GM19372 (cell line): ENCODE data around the gene AHCYL1.

Experiments
- ATAC-seq: cut with Tn5 transposase; IDR thresholded peaks from one replicate; pipeline ENCODE4 v1.9.1; 2021; ENCODE audit warnings: mild to moderate bottlenecking, low read depth, moderate library complexity; ENCODE audit not compliant: unreplicated experiment

AHCYL1 gene

GRCh38 chr1:110059133-110059863 lies 74.7 kb downstream of the AHCYL1 start:
- no peak for ATAC-seq

DNA sequence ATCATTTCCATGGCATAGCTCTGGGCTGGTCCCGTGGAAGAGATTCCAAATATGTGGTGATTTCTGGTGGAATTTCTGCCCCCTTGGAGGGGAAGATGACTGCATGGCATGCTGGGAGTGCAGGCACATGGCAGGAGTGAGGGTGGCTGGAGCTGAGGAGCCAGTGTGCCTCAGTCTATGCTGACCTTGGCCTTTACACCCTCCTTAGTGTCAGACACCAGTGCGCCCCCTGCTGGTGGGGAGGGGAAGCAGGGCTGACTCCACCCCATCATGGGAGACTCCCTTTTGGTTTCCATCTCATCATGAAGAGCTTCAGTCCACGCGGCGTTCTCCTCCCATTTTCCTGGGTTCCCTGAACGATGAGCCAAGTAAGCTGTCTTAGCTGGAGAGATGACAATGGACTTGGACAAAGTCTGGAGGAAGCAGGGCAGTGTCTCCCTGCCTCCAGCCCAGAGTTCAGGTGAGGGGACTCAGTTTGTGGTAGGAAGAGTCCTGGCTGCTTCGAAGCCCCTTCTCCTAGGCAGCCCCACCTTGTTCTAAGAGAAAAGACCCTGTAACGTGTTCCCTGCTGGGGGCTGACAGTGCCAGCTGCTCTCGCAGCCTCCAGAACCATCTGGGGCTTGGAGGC lies 75.6 kb downstream of the AHCYL1 start:
- no peak for ATAC-seq

DNA sequence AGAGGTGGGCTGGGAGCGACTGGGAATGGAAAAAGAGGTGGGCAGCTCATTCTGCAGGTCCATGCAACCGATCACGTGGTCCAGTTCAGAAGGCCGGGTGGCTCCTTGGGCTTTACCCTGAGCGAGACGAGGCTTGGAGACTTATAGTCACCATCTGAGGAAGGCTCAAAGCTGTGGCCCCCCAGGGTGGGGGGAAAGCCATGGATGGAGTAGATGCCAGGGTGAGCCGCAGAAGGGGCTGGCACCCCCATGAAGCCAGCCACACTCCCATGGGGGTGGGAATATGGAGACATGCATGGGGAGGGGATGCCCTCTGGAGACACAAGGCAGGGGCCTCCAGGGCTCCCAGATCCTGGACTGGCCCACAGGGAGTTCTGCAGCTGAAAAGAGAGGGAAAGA lies 76.1 kb downstream of the AHCYL1 start:
- ATAC-seq = no peak

GRCh38 chr1:110061341-110061740 lies 76.8 kb downstream of the AHCYL1 start:
- no peak for ATAC-seq

GRCh38 chr1:110062612-110063011 lies 78.0 kb downstream of the AHCYL1 start:
- no peak for ATAC-seq

GRCh38 chr1:110063781-110064180 lies 79.2 kb downstream of the AHCYL1 start:
- ATAC-seq = no peak

- ATAC-seq = no peak
Observed at GRCh38 chr1:110064576-110065337, 80.2 kb downstream of the AHCYL1 start.

GRCh38 chr1:110065841-110066240 lies 81.3 kb downstream of the AHCYL1 start:
- ATAC-seq = no peak

DNA sequence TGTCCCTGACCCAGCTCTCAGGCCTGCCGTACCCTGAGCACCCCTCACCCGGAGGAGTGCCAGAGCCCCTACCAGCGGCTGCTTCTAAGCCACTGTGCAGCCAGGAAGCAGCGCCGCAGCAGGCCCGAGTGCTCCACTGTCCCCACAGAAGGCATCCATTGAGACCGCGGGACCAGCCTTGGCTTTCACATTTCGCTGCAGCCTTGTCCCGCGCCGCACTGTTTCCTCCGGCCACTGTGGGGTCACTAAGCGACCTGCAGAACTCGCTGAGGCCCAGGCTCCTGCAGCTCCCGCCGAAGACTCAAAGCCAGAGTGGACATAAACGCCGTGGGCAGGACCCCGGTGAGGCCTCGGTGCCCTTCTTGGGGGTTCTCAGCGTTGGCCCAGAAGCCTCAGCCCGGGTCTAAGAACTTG lies 82.9 kb downstream of the AHCYL1 start:
- ATAC-seq = no peak

GRCh38 chr1:110067893-110068645 lies 83.5 kb downstream of the AHCYL1 start:
- no peak for ATAC-seq

DNA sequence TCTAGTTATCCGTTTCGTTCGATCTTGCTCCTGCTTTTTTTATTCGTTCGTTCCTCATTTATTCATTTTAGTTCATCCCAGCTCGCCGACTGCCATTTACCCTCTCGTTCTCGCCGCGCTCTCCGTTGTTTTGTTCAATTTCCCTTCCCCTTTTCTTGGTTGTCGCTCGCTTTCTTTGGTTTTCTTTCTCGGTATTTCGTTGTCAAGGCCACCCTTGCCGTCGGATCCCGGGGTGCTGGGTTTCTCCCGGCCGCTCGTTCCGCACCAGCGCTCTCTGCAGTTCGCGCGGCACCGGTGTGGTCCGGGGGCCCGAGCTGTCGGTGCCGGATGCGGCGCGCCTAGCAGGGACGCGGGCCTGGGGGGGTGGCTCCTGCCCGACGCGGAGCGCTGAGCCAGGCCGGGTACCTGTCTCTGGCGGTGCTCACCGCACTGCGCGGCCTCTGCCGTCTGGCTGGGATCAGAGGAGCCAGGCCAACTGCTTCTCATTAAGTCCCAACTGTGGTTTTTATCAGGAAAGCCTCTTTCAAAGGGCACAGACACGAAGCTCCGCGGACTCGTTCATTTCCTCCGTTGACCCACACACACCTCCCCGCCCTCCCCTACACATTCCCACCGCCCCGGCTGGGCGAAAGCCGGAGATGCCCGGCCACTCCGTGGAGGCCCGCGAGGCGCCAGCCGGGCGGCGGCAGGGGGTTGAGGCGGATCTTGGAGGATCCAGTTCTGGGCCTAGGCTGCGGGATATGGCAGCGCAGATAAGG lies 84.3 kb downstream of the AHCYL1 start:
- ATAC-seq = no peak

GRCh38 chr1:110069404-110070281 lies 85.1 kb downstream of the AHCYL1 start:
- ATAC-seq = no peak

- ATAC-seq = no peak
Observed at GRCh38 chr1:110070282-110070669, 85.7 kb downstream of the AHCYL1 start.

DNA sequence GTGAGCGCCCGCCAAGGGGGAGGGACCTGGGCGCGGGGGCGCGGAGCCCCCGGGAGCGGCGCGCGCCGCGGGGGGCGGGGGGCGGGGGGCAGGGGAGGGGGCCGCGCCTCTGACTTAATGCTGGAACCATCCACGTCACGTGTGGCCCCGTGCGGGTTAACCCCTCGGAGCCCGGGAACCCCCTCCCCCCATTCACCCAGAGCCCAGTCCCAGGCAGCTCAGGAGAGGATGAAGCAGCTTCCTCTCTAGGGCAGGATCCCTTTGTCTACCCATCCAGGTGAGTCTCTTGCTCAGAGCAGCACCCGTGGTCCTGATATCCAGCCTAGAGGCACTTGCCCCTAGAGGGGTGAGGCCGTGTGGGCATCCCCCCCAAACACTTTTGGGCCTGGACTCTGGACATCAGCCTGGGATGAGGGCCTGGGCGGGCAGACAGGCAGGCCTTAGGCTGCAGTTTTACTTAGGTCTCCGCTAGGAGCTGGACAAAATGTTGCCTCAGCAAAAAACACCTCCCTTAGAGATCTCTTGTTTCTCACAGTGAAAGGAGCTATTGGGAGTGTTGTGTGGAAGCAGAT lies 86.2 kb downstream of the AHCYL1 start, which contains the start of gene ALX3:
Gene ALX3, minus strand, starts transcription at position 2 of the 572 bp plus-strand sequence. CDS start 60 bp downstream, outside the sequence.
- no peak for ATAC-seq
